Stimulated activated CD8-positive, alpha-beta memory T cell treated with anti-CD3 and anti-CD28 coated beads, Interleukin-12 subunit alpha, Interleukin-12 subunit beta, amount 100 ng/mL, for 24 hours (primary cell): ENCODE results near the gene AS3MT.
"Not testable (repeated sequence)": the region's sequence is repeated elsewhere in the genome, so short reads cannot be mapped to it uniquely, and the experiment has no call there.

Experiments used
- DNase-seq: peaks from one replicate; pipeline ENCODE4 v3.0.0-alpha.2; 2020; ENCODE audit errors: extremely low read depth

AS3MT gene

DNA sequence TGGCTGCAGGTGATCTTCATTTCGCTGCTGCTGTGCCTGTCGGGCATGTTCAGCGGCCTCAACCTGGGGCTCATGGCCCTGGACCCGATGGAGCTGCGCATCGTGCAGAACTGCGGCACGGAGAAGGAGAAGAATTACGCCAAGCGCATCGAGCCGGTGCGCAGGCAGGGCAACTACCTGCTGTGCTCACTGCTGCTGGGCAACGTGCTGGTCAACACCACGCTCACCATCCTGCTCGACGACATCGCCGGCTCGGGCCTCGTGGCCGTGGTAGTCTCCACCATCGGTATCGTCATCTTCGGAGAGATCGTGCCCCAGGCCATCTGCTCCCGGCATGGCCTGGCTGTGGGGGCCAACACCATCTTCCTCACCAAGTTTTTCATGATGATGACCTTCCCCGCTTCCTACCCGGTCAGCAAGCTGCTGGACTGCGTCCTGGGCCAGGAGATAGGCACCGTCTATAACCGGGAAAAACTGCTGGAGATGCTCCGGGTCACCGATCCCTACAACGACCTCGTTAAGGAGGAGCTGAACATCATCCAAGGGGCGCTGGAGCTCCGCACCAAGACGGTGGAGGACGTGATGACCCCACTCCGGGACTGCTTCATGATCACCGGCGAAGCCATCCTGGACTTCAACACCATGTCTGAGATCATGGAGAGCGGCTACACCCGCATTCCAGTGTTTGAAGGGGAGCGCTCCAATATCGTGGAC is 50.1 kb downstream of the AS3MT start:
- DNase-seq: no peak

DNA sequence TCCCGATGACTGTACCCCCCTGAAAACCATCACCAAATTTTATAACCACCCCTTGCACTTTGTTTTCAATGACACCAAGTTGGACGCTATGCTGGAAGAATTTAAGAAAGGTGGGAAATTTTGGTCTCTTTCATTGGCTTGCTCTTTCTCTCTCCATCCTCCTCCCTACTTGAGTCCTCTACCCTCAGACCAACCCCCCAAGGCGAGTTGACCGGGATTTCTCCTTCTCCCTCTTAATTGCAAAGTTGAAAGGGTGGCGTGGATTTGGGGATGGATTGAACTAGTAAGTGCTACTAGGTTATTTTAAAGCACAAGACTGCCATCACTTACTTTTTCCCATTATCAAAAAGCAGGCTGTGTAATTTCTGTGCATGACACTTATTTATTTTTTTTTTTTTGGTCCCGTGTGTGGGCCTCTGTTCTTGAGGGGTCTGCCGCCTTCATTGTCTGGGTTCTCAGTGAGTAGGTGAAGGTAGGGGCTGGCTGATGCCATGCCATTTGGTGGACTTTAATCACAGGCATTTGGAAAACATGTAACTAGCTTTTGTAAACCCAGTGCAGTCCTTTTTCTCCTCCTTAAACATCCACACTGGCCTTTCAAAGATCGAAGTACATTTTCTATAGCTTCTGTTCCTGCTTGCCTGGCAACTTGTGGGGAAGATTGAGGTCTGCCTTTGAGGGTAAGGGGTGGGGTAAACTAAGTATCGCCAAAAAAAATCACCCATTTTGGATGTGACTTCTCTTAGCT is 50.9 kb downstream of the AS3MT start:
- DNase-seq: no peak

DNA sequence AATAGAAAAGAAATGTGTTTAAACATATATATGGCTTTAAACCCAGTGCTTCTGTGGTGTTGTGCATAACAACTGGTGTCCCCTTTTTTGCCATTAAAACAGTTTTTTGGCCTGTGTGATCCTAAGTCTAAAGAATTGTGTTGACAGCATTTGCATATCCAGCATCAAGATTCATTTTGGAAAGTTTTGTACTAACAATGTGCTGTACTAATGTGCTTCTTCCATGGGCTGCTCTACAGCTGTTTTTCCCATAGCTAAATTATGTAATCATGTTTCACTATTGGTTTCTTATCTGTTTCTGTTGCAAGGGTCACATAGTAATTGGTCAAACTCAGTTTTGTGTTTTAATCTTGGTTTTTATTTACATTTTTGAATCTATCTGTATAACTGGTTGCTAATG is 54.3 kb downstream of the AS3MT start:
- DNase-seq: no peak

DNA sequence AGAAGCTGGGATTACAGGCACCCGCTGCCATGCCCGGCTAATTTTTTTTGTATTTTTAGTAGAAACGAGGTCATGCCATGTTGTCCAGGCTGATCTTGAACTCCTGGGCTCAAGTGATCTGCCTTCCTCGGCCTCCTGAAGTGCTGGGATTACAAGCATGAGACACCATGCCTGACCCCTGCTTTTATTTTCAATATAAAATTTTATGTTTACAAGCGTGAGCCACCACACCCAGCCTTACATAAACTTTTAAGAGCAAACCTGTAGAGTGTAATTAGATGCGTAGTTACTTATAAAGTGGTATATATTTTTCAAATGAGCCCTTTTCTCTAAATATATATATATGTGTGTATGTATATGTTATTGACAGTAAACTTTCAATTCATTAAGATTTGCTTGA is 57.6 kb downstream of the AS3MT start:
- DNase-seq: no peak

DNA sequence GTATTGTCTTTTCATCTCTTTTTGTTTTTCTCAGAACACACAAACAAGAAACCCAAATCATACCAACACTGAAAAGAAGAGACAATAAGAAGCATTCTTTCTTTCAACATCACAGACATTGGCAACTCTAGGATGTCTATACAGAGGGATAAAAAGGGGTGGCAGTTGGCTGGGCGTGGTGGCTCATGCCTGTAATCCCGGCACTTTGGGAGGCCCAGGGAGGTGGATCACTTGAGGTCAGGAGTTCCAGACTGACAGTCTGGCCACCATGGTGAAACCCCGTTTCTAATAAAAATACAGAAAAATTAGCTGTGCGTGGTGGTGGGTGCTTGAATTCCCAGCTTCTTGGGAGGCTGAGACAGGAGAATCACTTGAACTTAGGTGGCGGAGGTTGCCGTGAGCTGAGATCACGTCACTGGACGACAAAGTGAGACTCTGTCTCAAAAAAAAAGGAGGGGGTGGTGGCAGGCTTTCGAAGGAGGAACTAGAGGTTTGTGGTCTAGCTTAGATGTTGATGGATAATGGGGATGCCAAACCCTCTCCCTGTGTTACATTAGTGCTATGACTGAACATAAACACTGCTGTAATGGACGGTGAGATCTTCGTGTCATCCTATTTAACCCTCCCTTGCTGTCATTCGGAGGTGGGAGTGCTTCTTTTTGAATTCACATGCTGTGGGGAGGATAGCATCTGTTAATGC is 58.2 kb downstream of the AS3MT start:
- no peak for DNase-seq

DNA sequence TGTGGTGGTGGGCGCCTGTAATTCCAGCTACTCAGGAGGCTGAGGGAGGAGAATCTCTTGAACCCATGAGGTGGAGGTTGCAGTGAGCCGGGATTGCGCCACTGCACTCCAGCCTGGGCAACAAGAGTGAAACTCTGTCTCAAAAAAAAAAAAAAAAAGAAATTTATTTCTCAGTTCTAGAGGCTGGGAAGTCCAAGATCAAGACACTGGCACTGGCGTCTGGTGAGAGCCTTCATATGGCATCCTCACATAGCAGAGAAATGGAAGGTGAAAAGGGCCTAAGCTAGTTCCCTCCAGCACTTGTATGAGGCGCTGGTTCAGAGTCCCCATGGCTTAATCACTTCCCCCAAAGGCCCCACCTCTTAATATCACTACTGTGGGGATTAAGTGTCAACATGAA is 59.2 kb downstream of the AS3MT start:
- not testable (repeated sequence) for DNase-seq

DNA sequence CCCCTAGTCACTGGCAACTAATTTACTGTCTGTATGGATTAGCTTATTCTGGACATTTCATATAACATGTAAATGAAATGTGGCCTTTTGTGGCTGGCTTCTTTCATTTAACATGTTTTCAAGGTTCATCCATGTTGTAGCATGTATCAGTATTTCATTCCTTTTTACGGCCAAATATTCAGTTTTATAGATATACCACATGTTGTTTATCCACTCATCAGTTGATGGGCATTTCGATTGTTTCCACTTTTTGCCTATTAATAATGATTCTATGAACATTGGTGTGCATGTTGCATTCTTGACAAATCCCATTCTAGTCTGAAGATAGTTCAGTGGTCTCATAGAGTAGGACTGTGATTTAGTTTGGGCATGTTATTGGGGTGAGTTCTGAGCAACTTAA is 61.5 kb downstream of the AS3MT start:
- no peak for DNase-seq

DNA sequence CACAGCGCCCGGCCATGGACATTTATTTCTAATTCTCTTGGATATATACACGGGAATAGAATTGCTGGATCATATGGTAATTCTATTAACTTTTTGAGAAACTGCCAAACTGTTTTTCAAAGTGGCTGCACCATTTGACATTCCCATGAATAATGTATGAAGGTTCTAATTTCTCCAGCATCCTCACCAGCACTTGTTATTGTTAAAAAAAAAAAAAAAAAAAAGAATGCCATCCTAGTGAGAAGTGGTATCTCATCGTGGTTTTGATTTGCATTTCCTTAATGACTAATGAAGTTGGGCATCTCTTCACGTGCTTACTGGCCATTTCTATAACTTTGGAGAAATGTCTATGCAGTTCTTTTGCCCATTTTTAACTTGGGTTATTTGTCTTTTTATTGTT is 62.4 kb downstream of the AS3MT start:
- no peak for DNase-seq

DNA sequence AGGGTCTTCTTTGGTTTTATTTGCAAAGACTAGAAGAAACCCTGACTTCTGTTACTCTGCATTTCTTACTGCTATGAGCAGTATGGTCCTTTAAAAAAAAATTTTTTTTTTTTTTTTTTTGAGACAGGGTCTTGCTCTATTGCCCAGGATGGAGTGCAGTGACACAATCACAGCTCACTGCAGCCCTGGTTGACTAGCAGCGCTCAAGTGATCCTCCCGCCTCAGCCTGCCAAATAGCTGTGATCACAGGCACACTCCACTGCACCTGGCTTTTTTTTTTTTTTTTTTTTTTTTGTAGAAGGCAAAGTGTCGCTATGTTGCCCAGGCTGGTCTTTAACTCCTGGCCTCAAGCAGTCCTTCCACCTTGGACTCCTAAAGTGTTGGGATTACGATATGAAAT is 66.2 kb downstream of the AS3MT start:
- DNase-seq: no peak

DNA sequence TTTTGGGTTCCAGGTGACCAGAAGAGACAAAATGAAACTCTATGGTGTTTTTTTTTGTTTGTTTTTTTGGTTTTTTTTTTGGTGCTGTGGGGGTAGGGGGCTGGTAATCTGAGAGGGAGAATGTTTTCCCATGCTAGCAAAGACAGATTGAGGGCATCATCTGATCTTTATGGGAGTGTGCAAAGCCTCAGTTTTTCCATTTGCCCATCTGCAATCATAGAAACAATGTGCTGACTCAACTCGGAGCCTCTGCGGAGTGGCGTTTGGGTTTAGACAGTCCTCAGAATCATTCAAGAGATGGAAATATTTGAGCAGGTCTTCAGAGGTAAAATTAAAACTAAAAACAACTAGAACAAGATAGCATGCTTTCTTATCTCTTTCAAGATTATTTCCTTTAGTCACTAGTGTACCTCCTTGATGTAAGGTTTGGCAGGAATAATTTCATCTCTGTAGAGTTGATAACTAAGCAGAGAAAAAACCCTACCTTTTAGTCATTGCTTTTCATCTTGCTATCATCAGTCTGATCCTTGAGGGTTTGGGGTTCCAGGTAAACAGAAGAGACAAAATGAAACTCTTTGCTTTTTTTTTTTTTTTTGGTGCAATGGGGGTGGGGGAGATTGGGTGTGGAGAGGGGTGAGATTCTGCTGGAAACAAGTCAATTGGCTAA is 66.8 kb downstream of the AS3MT start:
- no peak for DNase-seq

DNA sequence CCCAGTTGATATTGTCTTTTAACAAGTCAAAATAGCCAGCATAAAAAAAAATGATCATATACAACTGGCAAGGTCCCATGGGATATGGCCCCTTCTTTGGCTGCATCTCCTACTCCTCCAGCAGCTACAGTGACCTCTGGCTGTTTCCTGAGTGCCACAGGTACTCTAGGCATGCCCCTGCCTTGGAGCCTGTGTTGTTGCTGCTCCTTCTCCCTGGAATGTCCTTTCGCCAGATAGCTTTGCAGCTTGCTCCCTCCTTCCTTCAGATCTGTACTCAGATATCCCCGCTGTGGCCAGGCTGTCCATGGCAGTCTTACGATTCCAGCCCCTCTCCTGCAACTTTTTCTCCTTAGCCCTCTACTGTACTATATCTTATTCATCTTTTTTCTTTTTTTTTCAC is 72.1 kb downstream of the AS3MT start:
- DNase-seq: no peak

DNA sequence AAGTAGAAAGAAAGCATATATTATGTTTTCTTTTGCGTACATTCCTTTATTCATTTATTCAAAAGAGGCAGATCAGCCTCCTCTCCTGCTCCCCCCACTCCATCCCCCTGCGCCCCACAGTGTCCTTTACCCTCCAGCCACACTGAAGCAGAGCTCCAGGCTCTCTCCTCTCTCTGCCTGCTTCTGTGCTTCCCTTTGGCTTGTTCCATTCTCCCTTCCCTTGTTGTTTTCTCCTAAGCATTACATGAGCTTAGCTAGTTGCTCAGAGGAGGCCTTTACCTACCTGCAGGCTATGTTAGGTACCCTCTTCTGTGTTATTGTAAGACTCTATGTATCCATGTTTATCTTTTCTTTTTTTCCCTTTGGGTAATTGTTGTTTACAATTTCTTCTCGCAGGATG is 76.2 kb downstream of the AS3MT start:
- DNase-seq: no peak

DNA sequence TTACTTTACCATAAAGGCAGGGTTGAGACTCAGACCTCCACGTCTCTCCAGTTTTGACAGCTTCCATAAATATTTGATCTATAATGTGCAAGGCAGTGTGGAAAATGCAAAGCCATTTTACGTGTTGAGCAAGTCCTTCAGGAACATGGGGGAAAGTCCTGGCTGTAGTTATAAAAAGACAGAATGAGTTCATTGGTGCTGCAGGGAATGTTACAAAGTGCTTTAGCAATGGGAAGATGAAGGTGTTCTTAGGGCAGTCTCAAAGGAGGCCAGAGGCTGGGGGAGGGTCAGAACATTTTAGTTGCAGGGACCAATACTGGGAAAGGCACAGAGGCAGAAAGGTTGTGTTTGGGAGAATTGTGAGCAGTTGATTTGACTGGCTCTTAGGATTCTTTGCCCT is 76.7 kb downstream of the AS3MT start:
- no peak for DNase-seq

DNA sequence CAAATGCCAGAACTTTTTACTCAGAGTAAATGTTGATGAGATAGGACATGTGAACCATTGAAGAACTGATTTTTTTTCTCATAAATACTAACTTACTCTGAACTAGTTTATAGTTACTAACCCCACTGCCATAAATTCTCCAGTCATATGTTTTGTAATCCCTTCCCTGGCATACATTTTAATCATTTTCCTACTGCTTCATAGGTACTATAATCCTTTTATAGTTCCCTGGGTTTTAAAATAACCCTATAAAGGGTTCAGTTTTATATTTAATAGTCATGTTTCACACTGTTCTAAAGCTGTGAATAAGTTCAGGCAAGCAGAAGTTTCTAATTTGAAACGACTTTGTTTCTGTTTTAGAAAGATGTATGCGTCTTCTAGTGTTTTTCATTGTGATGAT is 77.7 kb downstream of the AS3MT start:
- DNase-seq: no peak

DNA sequence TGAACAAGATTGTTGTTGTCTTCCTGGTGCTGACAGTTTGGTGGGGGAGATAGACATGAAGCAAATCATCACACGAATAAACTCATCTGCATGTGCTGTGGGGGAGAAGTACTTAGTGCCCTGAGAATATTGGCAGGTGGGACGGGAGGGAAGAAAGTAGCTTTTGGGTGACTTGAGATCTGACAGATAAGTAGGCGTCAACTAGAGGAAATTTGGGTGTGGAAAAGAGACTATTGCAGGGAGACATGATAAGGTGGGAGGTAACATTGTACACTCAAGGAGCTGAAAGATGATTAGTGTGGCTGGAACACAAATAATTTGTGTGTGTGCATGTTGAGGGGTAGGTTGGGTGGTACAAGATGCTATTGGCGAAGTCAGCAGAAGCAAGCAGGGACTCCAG is 78.9 kb downstream of the AS3MT start:
- no peak for DNase-seq

DNA sequence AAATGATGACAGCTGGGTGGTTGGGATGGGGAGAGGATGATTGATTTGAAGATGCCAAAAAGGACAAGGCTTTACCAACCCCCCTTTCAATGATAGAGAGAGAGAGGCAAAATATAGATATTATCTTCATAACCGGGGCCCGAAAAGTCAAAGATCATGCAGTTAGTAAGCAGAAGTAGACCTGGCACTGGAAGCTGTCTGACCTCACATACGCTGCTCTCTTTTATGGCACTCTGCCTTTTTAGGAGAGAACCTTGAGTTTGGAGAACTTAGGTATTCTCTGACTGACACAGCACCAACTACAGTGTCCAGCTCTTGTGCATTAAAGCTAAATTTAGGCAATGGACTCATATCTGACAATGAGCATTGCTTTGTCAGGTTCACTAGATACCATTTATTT is 79.5 kb downstream of the AS3MT start:
- no peak for DNase-seq

DNA sequence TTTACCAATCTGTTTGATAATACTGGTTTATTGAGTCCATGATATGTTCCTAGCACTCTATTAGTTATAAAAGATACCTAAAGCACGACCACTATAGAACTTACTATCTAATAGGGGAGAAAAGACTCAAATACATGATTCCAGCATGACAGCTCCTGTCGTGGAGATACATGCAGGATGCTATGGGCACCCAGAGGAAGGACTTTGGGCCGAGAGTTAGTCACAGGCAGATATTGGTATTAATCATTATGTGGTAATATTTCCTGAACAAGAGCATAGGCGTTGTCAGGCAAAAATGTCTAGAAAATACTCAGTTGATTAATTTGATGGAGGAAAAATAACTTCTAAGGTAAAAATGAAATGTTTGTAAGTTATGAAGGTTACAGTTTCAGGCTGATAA is 80.6 kb downstream of the AS3MT start:
- DNase-seq: no peak

DNA sequence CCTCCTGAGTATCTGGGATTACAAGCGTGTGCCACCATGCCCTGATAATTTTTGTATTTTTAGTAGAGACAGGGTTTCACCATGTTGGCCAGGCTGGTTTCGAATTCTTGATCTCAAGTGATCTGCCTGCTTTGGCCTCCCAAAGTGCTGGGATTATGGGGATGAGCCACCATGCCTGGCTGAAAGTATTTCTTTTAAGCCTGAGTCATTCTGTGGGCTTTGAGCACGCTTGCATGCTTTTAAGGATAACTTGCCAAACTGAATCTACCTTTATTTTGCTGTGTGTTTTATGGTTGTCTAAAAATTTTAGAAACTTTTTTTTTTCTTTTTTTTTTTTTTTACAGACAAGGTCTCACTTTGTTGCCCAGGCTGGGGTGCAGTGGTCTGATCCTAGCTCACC is 82.0 kb downstream of the AS3MT start:
- DNase-seq: no peak
